AG10803 (cell line): Measurements from ENCODE around the gene APOA1.

Experiments used
- DNase-seq: peaks from one replicate; pipeline ENCODE4 v3.0.0; 2010; ENCODE audit warnings: low read depth
- H3K4me3 ChIP-seq: 2 replicates; pipeline ENCODE4 v1.5.1; 2011; ENCODE audit warnings: mild to moderate bottlenecking, low read length, control low read depth
- CTCF ChIP-seq: conservative IDR thresholded peaks from 2 replicates; pipeline ENCODE4 v1.5.1; 2011; ENCODE audit warnings: mild to moderate bottlenecking, low read length, control low read depth, inconsistent platforms

Gene APOA1

GRCh38 chr11:116793772-116794097 is 43.7 kb downstream of the APOA1 start:
- DNase-seq, result no peak
- no peak overlapping the region for H3K4me3 ChIP-seq
- TF ChIP-seq CTCF, result no peak

GRCh38 chr11:116792869-116793771 is 44.3 kb downstream of the APOA1 start:
- H3K4me3 ChIP-seq, result no peak overlapping the region
- no peak for TF ChIP-seq CTCF
- DNase-seq, result peak; percentile 77

GRCh38 chr11:116792144-116792868 is 45.1 kb downstream of the APOA1 start:
- DNase-seq, result no peak
- TF ChIP-seq CTCF, result no peak
- no peak overlapping the region for H3K4me3 ChIP-seq

- no peak for TF ChIP-seq CTCF
- DNase-seq, result no peak
- no peak within 1 kb of the TSS for H3K4me3 ChIP-seq
Observed at GRCh38 chr11:116791813-116792143, 45.6 kb downstream of the APOA1 start, which contains the start of gene APOA5. APOA5 (minus strand) TSS chr11:116791879; CDS start chr11:116791860, 19 bp downstream.

- H3K4me3 ChIP-seq, result no peak overlapping the region
- peak; percentile 93 for TF ChIP-seq CTCF
- DNase-seq, result peak; percentile 59
Observed at GRCh38 chr11:116791002-116791812, 46.2 kb downstream of the APOA1 start.

GRCh38 chr11:116790167-116791001 is 47.0 kb downstream of the APOA1 start:
- H3K4me3 ChIP-seq, result no peak overlapping the region
- no peak for TF ChIP-seq CTCF
- no peak for DNase-seq
